ENCODE results near the gene NPFFR1.

- TF ChIP-seq POLR2A (IDR thresholded peaks at IDR 0.05) = no peak
- no peak for TF ChIP-seq CTCF (IDR thresholded peaks at IDR 0.05 in 4 of 5, conservative IDR thresholded peaks at IDR 0.05 in 1 of 5)
Observed at GRCh38 chr10:70258216-70258615, 25.6 kb downstream of the NPFFR1 start.
